GM18505 (cell line): Measurements from ENCODE around the gene PTPRT.

ENCODE experiments used
- ATAC-seq: cut with Tn5 transposase; IDR thresholded peaks from one replicate; pipeline ENCODE4 v1.9.1; 2021; ENCODE audit not compliant: unreplicated experiment
- POLR2A ChIP-seq: IDR thresholded peaks from 4 replicates; pipeline ENCODE4 v1.6.1; 2011; ENCODE audit warnings: borderline replicate concordance; ENCODE audit not compliant: insufficient read depth, insufficient read length; ENCODE audit errors: extremely low read depth

Gene PTPRT

GRCh38 chr20:43006651-43007375 lies 182.9 kb downstream of the PTPRT start:
- no peak for TF ChIP-seq POLR2A
- ATAC-seq: no peak

GRCh38 chr20:43003318-43003944 lies 186.3 kb downstream of the PTPRT start:
- no peak for TF ChIP-seq POLR2A
- no peak for ATAC-seq

- TF ChIP-seq POLR2A: no peak
- no peak for ATAC-seq
Measured at GRCh38 chr20:42996141-42996540, 193.6 kb downstream of the PTPRT start.

- ATAC-seq: no peak
Measured at GRCh38 chr20:42988319-42988718, 201.4 kb downstream of the PTPRT start.

GRCh38 chr20:42987376-42988114 lies 202.2 kb downstream of the PTPRT start:
- TF ChIP-seq POLR2A: no peak
- ATAC-seq: no peak

More at GRCh38 chr20:42988319-42988718, 201.4 kb downstream of the PTPRT start:
- TF ChIP-seq POLR2A: no peak

- ATAC-seq: no peak
- TF ChIP-seq POLR2A: no peak
Measured at GRCh38 chr20:42986143-42986773, 203.4 kb downstream of the PTPRT start.

- TF ChIP-seq POLR2A: no peak
Measured at GRCh38 chr20:42985628-42986027, 204.1 kb downstream of the PTPRT start.

GRCh38 chr20:42982218-42982617 lies 207.5 kb downstream of the PTPRT start:
- ATAC-seq: no peak
- no peak for TF ChIP-seq POLR2A

More at GRCh38 chr20:42985628-42986027, 204.1 kb downstream of the PTPRT start:
- no peak for ATAC-seq

- ATAC-seq: no peak
- TF ChIP-seq POLR2A: no peak
Measured at GRCh38 chr20:42981253-42981652, 208.5 kb downstream of the PTPRT start.

GRCh38 chr20:42979720-42980119 lies 210.0 kb downstream of the PTPRT start:
- TF ChIP-seq POLR2A: no peak
- ATAC-seq: no peak

- no peak for TF ChIP-seq POLR2A
- ATAC-seq: no peak
Measured at GRCh38 chr20:42978184-42978974, 211.3 kb downstream of the PTPRT start.

- no peak for ATAC-seq
- TF ChIP-seq POLR2A: no peak
Measured at GRCh38 chr20:42975974-42976373, 213.7 kb downstream of the PTPRT start.
